Measurements from ENCODE around the gene CNNM2.

The CNNM2 gene

DNA sequence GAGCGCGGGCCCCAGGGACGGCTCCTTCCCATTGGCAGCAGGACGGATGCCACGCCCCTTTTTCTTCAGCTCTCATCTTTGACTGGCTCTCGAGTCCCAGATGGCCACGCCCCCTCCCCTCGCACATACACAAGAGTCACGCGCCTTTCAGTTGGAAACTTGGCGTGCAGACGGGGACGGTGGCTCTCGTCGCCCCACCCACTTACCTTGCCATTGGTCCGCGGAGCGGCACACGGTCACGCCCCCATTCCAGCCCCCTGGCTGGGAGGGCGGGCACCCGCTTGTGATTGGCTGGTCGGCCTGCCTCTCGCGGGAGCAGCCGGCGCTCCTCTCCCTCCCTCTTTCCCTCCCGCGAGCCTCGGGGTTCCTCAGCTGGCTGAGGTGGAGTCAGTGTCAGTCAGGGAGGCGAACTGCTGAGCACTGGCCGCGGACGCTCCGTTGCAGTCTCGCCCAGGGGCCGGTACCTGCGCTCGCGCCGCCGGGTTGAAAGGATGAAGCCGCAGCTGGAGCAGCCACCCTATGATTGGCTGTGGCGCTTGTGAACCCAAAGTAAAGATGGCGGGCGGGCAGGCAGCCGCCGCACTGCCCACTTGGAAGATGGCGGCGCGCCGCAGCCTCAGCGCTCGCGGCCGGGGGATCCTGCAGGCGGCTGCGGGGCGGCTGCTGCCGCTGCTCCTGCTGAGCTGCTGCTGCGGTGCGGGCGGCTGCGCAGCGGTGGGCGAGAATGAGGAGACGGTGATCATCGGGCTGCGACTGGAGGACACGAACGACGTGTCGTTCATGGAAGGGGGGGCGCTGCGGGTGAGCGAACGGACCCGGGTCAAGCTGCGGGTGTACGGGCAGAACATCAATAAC is at the start of gene CNNM2:
CNNM2 (plus strand) TSS at position 333 of the 855 bp plus-strand sequence; CDS start at position 520, 187 bp downstream.
- DNase-seq (ENCODE audit: low read depth) = peak; percentile 88

- DNase-seq (ENCODE audit: low read depth) = no peak
These were observed 49.2 kb upstream of the CNNM2 start for GRCh38 chr10:102868911-102869257.

- DNase-seq (ENCODE audit: low read depth) = peak; percentile 0
These were observed 48.6 kb upstream of the CNNM2 start, which contains the start of gene AS3MT for GRCh38 chr10:102869258-102870198. TSS of gene AS3MT (plus strand) at chr10:102869470. CDS start at chr10:102869593, 123 bp downstream.

DNA sequence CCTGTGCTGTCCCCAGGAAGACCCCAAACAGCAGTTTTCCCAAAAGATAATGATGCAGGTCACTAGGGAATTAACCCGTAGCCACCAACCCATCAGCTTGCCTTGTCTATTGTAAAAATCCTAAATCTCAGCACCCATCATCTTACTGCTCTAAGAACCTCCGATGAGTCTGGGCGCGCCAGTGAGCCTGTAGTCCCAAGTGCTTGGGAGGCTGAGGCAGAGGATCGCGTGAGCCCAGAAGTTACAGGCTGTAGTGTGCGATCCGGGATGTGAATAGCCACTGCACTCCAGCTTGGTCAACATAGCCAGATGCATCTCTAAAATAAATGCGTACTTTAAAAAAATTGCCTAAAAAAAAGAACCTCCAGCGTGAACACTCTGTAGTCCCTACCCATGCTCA is 47.9 kb upstream of the CNNM2 start:
- no peak for DNase-seq (ENCODE audit: low read depth)

DNA sequence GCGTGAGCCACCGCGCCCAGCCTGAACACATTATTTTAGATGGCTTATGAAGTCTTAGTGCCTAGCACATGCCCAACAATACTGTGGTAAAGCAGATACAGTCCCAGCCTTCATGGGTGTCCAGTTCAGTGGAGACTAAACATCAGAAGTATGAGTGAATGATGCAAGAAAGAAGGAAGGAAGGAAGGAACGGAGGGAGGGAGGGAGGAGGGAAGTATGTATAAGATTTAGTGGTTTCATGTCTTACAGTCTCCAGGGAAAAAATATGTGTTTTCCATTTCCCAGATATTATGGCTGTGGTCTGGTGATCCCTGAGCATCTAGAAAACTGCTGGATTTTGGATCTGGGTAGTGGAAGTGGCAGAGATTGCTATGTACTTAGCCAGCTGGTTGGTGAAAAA is 45.9 kb upstream of the CNNM2 start:
- no peak for DNase-seq (ENCODE audit: low read depth)

- no peak for DNase-seq (ENCODE audit: low read depth)
These were observed 41.3 kb upstream of the CNNM2 start for GRCh38 chr10:102876747-102877153.

- DNase-seq (ENCODE audit: low read depth) = no peak
These were observed 39.5 kb upstream of the CNNM2 start for GRCh38 chr10:102878629-102879028.

DNA sequence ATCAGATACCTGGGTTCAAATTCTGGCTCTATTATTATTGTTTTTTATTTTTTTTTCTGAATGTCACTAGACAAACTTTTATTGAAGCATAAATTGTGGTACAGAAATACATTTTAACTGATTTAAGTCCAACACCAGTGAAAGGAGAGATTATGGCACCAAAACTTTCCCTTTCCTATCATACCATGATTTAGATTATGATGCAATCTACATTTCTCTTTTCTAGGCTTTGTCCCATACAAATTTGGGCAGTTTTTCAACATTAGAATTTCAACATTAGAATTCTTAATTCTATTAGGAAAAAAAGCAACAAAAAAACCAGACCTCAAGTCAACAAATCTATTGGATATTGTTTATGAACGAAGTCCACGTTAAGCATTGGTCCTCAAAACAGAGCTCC is 37.8 kb upstream of the CNNM2 start:
- DNase-seq (ENCODE audit: low read depth) = no peak

GRCh38 chr10:102888048-102888447 is 30.0 kb upstream of the CNNM2 start:
- DNase-seq (ENCODE audit: low read depth) = no peak

GRCh38 chr10:102894466-102895213 is 23.5 kb upstream of the CNNM2 start:
- no peak for DNase-seq (ENCODE audit: low read depth)

DNA sequence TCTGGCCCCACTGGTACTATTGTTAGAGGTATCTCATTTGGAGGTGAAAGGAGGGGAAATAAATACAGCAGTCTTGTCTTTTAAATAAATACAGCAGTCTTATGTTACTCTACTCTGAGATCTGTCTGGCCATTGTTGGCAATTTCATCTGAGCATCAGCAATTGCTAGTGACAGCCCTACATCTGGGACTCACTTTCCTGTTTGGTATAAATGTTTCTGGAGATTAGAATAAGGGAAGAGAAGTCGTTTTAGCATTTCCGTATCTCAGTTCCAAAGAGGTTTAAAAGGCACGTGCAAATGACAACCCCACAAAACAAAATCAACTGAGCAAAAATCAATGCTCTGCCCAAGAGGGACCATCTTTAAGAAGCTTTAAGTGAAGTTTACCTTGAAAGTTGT is 18.1 kb upstream of the CNNM2 start:
- DNase-seq (ENCODE audit: low read depth) = no peak

GRCh38 chr10:102904346-102904745 is 13.7 kb upstream of the CNNM2 start:
- DNase-seq (ENCODE audit: low read depth) = no peak

DNA sequence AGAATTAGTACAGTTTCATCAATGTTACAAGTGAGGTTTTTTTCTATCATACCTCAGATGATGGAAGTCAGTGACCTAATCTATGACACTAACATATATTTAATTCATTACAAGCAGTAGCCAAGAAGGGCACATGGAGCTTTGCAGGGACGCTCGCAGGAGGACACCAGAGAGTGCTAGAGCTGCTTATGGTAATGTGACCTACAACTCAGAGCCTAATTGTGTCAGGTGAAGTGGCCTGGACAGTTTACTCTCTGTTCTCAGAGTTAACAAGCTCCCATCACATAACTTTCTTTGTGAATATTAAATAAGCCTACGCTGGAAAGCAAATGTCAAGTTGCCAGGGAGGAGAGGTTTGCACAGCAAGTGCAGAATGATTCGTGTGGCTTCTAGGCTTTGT is 11.6 kb upstream of the CNNM2 start:
- no peak for DNase-seq (ENCODE audit: low read depth)

DNA sequence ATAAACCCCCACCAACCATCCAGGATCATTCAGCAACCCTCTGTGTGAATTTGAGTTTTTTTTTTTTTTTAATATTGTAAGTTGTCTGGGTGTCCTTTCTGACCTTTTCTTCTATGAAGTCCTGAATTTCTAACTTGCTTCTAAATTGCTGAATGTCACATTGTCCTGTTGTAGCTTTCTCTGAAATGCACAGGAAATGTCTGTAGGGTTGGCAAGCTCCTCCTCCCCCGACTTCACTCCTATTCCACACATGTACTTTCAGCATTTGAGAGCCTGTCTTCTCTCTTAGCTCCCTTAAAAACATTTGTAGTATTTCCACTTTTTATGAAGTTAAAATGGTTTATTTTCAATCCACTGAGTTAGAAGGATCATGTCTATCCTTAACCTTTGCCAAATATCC is 3.3 kb upstream of the CNNM2 start:
- DNase-seq (ENCODE audit: low read depth) = no peak

DNA sequence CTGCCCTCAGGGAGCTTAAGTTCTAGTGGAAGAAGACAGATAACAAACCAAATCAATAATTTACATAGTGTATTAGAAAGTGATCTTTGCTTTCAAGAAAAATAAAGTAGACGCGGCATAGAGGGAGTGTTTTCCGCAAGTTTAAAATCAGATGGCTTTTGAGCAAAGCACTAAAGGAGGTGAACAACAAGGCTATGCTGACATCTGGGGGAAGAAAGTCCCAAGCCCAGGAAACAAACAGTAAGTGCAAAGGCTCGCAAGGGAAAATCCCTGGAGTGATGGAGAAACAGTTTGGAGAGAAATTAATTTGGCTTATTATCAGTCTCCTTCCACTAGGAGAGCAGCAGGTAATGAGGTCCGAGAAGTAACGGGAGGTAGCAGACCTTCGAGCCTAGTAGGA is 1.9 kb upstream of the CNNM2 start:
- no peak for DNase-seq (ENCODE audit: low read depth)

GRCh38 chr10:102917314-102917961 is 656 bp upstream of the CNNM2 start:
- DNase-seq (ENCODE audit: low read depth) = peak; percentile 65

- no peak for DNase-seq (ENCODE audit: low read depth)
These were observed 737 bp downstream of the CNNM2 start for GRCh38 chr10:102918817-102919245.

- DNase-seq (ENCODE audit: low read depth) = no peak
These were observed 1.3 kb downstream of the CNNM2 start for GRCh38 chr10:102919246-102919959.

DNA sequence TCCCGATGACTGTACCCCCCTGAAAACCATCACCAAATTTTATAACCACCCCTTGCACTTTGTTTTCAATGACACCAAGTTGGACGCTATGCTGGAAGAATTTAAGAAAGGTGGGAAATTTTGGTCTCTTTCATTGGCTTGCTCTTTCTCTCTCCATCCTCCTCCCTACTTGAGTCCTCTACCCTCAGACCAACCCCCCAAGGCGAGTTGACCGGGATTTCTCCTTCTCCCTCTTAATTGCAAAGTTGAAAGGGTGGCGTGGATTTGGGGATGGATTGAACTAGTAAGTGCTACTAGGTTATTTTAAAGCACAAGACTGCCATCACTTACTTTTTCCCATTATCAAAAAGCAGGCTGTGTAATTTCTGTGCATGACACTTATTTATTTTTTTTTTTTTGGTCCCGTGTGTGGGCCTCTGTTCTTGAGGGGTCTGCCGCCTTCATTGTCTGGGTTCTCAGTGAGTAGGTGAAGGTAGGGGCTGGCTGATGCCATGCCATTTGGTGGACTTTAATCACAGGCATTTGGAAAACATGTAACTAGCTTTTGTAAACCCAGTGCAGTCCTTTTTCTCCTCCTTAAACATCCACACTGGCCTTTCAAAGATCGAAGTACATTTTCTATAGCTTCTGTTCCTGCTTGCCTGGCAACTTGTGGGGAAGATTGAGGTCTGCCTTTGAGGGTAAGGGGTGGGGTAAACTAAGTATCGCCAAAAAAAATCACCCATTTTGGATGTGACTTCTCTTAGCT is 2.1 kb downstream of the CNNM2 start:
- DNase-seq (ENCODE audit: low read depth) = no peak

DNA sequence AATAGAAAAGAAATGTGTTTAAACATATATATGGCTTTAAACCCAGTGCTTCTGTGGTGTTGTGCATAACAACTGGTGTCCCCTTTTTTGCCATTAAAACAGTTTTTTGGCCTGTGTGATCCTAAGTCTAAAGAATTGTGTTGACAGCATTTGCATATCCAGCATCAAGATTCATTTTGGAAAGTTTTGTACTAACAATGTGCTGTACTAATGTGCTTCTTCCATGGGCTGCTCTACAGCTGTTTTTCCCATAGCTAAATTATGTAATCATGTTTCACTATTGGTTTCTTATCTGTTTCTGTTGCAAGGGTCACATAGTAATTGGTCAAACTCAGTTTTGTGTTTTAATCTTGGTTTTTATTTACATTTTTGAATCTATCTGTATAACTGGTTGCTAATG is 5.5 kb downstream of the CNNM2 start:
- DNase-seq (ENCODE audit: low read depth) = no peak

Measured in stimulated activated CD8-positive, alpha-beta memory T cell treated with anti-CD3 and anti-CD28 coated beads, Interleukin-15, amount 100 ng/mL, for 24 hours (primary cell).